HepG2 (cell line): Measurements from ENCODE around the gene SRD5A3. TPM values are rescaled to one million over a fixed set of nuclear protein-coding genes. Genes with fewer than 3 reads are reported as not detected.

ENCODE experiments used
- ATAC-seq: fragments of 200-7000 bp; cut with Tn5 transposase; 3 replicates; pipeline ENCODE4 v1.9.1; 2020; ENCODE audit warnings: mild to moderate bottlenecking, moderate library complexity
- BruUV-seq: library from RNA; stranded (reverse); fragments of 400-500 nt; replicated peaks from 2 replicates; lab custom pipeline; 2021; lab: Mats Ljungman, UMichigan
- CTCF ChIA-PET: fragments of 300-600 bp; formaldehyde crosslinking; extraction: SDS; loops from one replicate; lab custom pipeline; 2021; ENCODE audit warnings: low total read pairs, inconsistent platforms, low intra/inter-chr PET ratio; lab: Yijun Ruan, JAX
- POLR2A ChIA-PET: fragments of 350-600 bp; sonication (Branson Sonifier 250); formaldehyde crosslinking; loops from one replicate; lab custom pipeline; 2020; ENCODE audit warnings: antibody characterized with exemption, inconsistent platforms; lab: Yijun Ruan, JAX
- DNase-seq: peaks from one replicate; pipeline ENCODE4 v3.0.0-alpha.2; 2015; ENCODE audit warnings: low spot score
- FAIRE-seq: peaks from 3 replicates; lab custom pipeline; 2011; peaks lifted over from hg19 to GRCh38; lab: Jason Lieb, UNC
- H2AFZ ChIP-seq: one replicate; pipeline ENCODE4 v1.6.1; 2011; ENCODE audit warnings: low read length, inconsistent platforms
- H3K27ac ChIP-seq: fragments of 300-600 bp; 3 replicates; pipeline ENCODE4 v1.8.0; 2011; ENCODE audit warnings: mixed run types, mild to moderate bottlenecking, mixed read lengths, low read length, inconsistent platforms; ENCODE audit not compliant: insufficient read depth; ENCODE audit errors: extremely low read length
- H3K27me3 ChIP-seq, 2 experiments: fragments of 200-600 bp in 1 of 2; 2 replicates in 1 of 2; 3 replicates in 1 of 2; pipeline versions ENCODE4 v1.6.0 to v1.8.0; 2011; ENCODE audit warnings: low read length in 2 of 2, mild to moderate bottlenecking in 2 of 2, moderate library complexity in 2 of 2, inconsistent platforms in 1 of 2; ENCODE audit not compliant: insufficient read depth in 2 of 2, control insufficient read depth in 1 of 2
- H3K36me3 ChIP-seq, 2 experiments: fragments of 200-600 bp in 1 of 2; replicated peaks in 1 of 2; 2 replicates in 1 of 2; 3 replicates in 1 of 2; pipeline versions ENCODE4 v1.5.1 to v1.8.0; 2011; ENCODE audit warnings: low read length in 2 of 2, inconsistent platforms in 1 of 2; ENCODE audit not compliant: insufficient read depth in 2 of 2, control insufficient read depth in 1 of 2
- H3K4me1 ChIP-seq: 2 replicates; pipeline ENCODE4 v1.5.1; 2012; ENCODE audit warnings: low read length, inconsistent platforms; ENCODE audit not compliant: insufficient read depth
- H3K4me2 ChIP-seq: 2 replicates; pipeline ENCODE4 v1.6.0; 2011; ENCODE audit warnings: low read depth, low read length, inconsistent platforms
- H3K4me3 ChIP-seq, 3 experiments: fragments of 200-600 bp in 1 of 3; sonication (generic), shearing (Covaris generic) in 1 of 3; replicated peaks in 1 of 3; 2 replicates each; pipeline ENCODE4 v1.5.1; 2011 to 2016; ENCODE audit warnings: low read length in 3 of 3, inconsistent platforms in 2 of 3, low read depth in 2 of 3, mild to moderate bottlenecking in 2 of 3, control low read depth in 1 of 3, mixed read lengths in 1 of 3; ENCODE audit not compliant: insufficient read depth in 1 of 3
- H3K79me2 ChIP-seq: one replicate; pipeline ENCODE4 v1.6.1; 2011; ENCODE audit warnings: low read length, inconsistent platforms; ENCODE audit not compliant: insufficient read depth
- H3K9ac ChIP-seq: 2 replicates; pipeline ENCODE4 v1.6.0; 2011; ENCODE audit warnings: mild to moderate bottlenecking, low read depth, low read length, inconsistent platforms; ENCODE audit not compliant: insufficient read depth
- H3K9me3 ChIP-seq: 2 replicates; pipeline ENCODE4 v1.5.1; 2012; ENCODE audit warnings: mild to moderate bottlenecking, low read length
- H4K20me1 ChIP-seq: 2 replicates; pipeline ENCODE4 v1.6.0; 2011; ENCODE audit warnings: inconsistent platforms, mild to moderate bottlenecking, low read length, moderate library complexity; ENCODE audit not compliant: insufficient read depth
- NAIF1 ChIP-seq: sonication (generic); formaldehyde crosslinking; IDR thresholded peaks from 2 replicates; pipeline ENCODE4 v1.5.0; 2020; ENCODE audit warnings: mild to moderate bottlenecking, missing genetic modification reagents, borderline replicate concordance
- WGBS: methylation state at CpG from one replicate; pipeline ENCODE4 v1.1.6; 2017; ENCODE audit warnings: low lambda C conversion rate; 5-methylcytosine and 5-hydroxymethylcytosine counted together
- in situ Hi-C: cut with HindIII; loops from 2 replicates; pipeline ENCODE4 v1.10.0; 2017; ENCODE audit warnings: low pct_unique_long_range_greater_than_20kb; ENCODE audit not compliant: extremely low pct_ligation_motif_present
- intact Hi-C: fragments of 100-400 bp; cut with micrococcal nuclease; formaldehyde crosslinking; loops from one replicate; pipeline ENCODE4 v1.10.0; 2022; ENCODE audit not compliant: unreplicated experiment
- polyA plus RNA-seq, 8 experiments: library from polyadenylated mRNA; depleted of rRNA in 3 of 8; stranded (reverse) in 7 of 8; unstranded in 1 of 8; fragments of >200 nt; fragmentation: Illumina TruSeq in 4 of 8; extraction: Trizol in 4 of 8; gene quantifications; 2 replicates each; pipeline versions ENCODE4 v1.2.1 to v1.2.3, GENCODE V29; 2011 to 2016; ENCODE audit warnings: low read depth in 4 of 8, missing spikeins in 1 of 8, mixed read lengths in 1 of 8; ENCODE audit not compliant: insufficient read depth in 1 of 8
- small RNA-seq, 3 experiments: library from RNA; depleted of rRNA; stranded (forward); fragments of <200 nt; gene quantifications; one replicate each; pipeline ENCODE3, GENCODE V24; 2012; ENCODE audit warnings: low read depth in 2 of 3, low replicate concordance in 1 of 3; ENCODE audit not compliant: insufficient read length in 3 of 3, insufficient read depth in 2 of 3
- total RNA-seq, 5 experiments: library from RNA; depleted of rRNA; stranded (reverse); fragments of >200 nt; fragmentation: Illumina TruSeq; extraction: Trizol; gene quantifications; 2 replicates each; pipeline ENCODE4 v1.2.3, GENCODE V29; 2016; ENCODE audit warnings: low read depth in 1 of 5

SRD5A3 gene
- total and polyA plus RNA-seq, 2 of the 13 experiments (the other 11 are each of a cell fraction or from before 2014, with no cell fraction given), result 12.4 to 18.4 TPM

DNA sequence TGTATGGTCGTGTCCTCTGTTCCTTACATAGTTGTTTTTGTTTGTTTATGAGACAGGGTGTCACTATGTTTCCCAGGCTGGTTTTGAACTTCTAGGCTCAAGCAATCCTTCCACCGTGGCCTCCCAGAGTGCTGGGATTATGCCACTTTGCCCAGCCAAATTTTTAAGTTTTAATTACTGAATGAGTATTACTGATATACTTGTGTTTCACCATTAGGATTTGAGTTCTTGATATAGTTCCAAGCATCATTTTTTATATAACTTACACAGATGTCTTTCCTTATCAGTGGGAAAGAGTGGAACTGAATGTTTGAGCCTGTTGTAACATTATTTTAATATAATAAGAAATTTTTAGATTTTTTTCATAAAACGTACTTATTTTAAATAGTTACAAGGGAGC lies 70.1 kb downstream of the SRD5A3 start:
- H3K27ac ChIP-seq, result no peak overlapping the region
- in situ Hi-C loops, result no loop called here
- ChIA-PET CTCF (no interaction called here), POLR2A (no interaction called here)
- no peaks in the 10 kb centered on the region for H3K27me3 ChIP-seq
- no peak overlapping the region for H3K9ac ChIP-seq
- H3K79me2 ChIP-seq, result peaks cover under 1% of the 10 kb centered on the region
- no peak for FAIRE-seq
- no peaks in the 10 kb centered on the region for H3K9me3 ChIP-seq
- no TSS peak for BruUV-seq
- no peak overlapping the region for H2AFZ ChIP-seq
- no peak for TF ChIP-seq NAIF1
- 93% methylated on average over 3 of the region's 3 CpGs for WGBS
- H3K4me1 ChIP-seq, result no peaks in the 10 kb centered on the region
- H3K4me3 ChIP-seq, result no peak overlapping the region
- no peak for ATAC-seq
- no peak for DNase-seq
- H3K36me3 ChIP-seq, result peaks cover 11 to 56% of the 10 kb centered on the region in 2 experiments; a peak in 4 of 5 replicates
- intact Hi-C loops, result no loop called here
- H3K4me2 ChIP-seq, result no peak overlapping the region
- no peaks in the 10 kb centered on the region; the same call in 1 of the 2 replicates for H4K20me1 ChIP-seq

Small RNAs within 50 kb of the gene (small RNA-seq; reads per million reads assigned to genes)
- 0 reads per million in 3 experiments for gene RF00019

Other genes with a start within 250 kb of the SRD5A3 start
- gene KDR, start 220.6 kb upstream of the SRD5A3 start, total RNA-seq (2016; rRNA removed; fragmentation: Illumina TruSeq; extraction: Trizol), result not detected in 2 replicates
- gene KDR, start 220.6 kb upstream of the SRD5A3 start, polyA plus RNA-seq (2011; rRNA removed), result not detected in 2 replicates
- gene TMEM165, start 49.7 kb downstream of the SRD5A3 start, total RNA-seq (2016; rRNA removed; fragmentation: Illumina TruSeq; extraction: Trizol), result 32.0 and 54.6 TPM in 2 replicates
- gene TMEM165, start 49.7 kb downstream of the SRD5A3 start, polyA plus RNA-seq (2011; rRNA removed), result 82.0 and 103 TPM in 2 replicates
- 13.5 and 17.6 TPM in 2 replicates for gene CLOCK, start 200.7 kb downstream of the SRD5A3 start, total RNA-seq (2016; rRNA removed; fragmentation: Illumina TruSeq; extraction: Trizol)
- 5.5 and 8.8 TPM in 2 replicates for gene CLOCK, start 200.7 kb downstream of the SRD5A3 start, polyA plus RNA-seq (2011; rRNA removed)
- not detected in 2 replicates for gene PDCL2, start 246.0 kb downstream of the SRD5A3 start, total RNA-seq (2016; rRNA removed; fragmentation: Illumina TruSeq; extraction: Trizol)
- gene PDCL2, start 246.0 kb downstream of the SRD5A3 start, polyA plus RNA-seq (2011; rRNA removed), result not detected in 2 replicates